ENCODE data around the gene PIGO.

The PIGO gene

DNA sequence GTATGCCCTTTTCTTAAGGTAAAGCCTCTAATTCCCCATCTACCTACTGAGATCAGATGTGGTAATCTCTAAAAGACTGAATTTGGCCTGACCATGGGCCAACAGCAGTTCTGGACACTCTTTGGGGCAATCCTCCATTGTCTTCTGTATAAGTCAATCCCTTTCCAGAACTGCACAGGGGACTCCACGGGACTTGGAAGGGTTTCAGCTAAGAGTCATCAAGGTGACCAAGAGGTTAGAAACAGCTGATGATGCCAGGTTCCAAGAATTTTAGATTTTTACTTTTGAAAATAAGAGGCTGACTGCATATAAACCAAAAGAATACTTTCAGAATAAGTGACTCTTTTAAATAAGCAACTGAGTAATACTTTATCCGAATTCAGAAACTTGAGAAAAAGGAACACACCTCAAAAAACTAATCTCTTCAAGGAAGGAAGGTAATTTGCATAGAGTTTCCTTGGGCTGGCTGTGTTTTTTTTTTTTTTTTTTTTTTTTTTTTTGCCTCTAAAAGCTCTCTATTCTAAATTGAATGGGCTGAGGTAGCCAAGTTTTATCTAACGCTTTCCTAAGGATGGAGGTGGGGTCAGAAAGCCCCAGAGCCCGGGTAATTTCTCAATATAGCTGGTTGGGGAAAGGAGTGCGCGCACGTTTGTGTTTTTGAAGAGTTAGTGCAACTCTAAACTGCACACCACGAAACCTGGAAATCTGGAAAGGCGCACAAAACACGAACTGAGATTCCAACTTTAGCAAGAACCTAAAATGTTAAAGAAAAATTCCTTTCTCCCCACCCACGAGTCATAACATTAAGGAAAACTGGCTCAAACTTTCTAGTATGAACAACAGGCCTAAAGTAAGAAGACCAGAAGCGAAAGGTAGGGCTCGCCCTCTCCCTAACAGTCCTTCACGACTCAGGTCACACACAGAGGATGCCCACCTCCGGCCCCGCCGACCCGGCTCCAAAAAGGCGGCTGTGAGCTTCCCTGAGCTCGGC is 25.3 kb downstream of the PIGO start:
- DNase-seq: no peak

GRCh38 chr9:35069020-35069419 is 27.4 kb downstream of the PIGO start:
- no peak for DNase-seq

DNA sequence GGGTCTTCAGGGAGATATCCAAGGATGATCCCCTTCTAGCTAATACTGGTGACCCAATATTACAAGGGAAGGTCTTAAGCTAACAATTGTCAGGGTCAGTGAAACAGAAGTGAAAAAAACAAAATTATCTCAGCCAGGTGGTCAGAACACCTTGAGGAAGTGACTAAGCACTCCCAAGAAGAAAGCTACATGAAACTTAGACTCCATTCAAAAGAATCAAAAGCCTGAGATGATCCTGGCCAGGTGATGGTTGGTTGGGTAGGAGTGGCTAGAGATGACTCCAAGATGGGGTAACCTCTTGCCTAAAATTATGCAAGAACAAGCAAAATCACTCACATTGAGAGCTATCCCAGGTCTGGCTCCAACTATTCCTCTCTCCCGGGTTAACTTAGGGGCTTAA is 29.3 kb downstream of the PIGO start:
- no peak for DNase-seq

DNA sequence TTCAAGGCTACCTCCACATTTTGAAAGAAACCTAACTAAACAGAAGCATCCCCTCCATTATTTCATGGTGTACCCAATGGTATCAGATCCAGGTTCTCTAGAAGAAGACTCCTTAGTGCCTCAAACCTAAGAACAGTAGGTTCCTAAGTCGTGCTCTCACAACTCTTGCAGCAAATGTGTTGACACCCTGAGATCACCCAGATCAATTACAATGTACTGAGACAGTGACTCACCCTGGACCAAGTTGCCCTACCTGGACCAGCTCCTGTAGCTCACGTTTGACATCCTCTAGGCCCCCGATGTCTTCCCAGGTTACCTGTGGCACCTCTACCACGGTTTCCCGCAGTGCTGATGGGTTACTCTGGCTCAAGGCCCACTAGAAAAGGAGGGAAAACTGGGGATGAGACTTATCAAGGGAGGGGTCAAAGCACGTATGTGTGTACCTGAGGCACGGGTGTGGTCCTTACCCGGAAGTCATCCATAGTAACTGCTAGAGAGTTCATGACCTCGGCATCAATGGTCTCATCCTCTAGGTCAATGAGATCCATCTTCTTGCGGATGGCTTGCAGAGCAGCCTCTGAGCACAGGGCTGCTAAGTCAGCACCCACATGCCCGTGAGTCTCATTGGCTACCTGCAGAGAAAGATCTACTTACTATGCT is 35.7 kb downstream of the PIGO start:
- no peak for DNase-seq

DNA sequence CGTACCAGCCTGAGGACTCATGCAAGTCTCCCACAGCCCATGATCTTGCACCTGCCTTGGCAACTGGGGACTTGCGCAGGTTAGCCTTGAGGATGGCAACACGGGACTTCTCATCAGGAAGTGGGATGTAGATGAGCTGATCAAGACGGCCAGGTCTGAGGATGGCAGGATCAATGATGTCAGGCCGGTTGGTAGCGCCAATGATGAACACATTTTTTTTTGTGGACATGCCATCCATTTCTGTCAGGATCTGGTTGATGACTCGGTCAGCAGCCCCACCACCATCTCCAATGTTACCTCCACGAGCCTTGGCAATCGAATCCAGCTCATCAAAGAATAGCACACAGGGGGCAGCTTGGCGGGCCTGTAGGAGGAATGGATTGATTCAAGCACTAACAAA is 37.0 kb downstream of the PIGO start:
- no peak for DNase-seq

DNA sequence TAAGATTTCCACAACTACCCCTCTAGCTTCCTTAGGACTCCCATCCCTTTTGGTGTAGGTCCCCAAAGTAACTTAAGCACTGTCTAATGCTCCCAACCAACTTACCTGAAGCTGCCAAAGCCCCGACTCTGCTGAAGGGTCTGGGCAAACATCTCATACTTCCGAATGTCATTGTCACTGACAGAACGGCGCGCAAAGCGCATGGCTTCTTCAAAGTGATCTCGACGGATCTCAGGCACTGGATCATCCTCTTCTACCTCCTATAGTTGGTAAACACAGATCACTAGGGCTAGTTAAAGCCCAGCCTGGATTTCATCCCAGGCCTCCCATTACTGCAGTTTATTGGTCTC is 39.1 kb downstream of the PIGO start:
- no peak for DNase-seq

DNA sequence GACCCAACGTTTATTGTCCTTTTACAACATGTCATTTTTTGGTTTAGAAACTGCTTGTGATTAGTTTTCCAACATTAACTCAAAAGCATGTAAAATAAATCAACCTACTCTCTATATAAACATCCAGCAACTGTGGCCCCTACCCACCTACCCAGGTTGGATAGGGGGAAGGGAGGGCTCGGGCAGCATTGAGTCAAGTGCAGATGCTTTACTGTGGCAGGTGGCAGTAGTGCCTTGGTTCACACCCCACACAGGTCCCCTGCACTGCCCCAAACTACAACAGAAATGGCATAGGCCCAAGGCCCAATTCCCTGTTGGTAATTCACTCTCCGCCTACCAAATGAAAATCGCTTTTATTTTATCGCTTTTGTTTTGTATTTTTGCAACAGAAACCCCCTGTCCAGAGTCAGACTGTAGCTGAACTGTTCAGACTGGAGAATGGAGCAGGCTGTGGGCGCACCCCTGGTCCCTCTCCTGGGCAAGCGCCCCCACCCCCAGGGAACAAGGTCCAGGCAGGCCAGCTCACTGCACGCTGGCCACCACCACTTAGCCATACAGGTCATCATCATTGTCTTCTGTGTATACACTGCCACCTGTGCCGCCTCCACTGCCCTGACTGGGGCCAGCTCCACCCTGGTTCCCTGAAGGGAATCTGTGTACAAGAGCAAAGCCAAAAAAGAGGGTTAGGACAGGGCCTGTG is 39.7 kb downstream of the PIGO start:
- no peak for DNase-seq

DNA sequence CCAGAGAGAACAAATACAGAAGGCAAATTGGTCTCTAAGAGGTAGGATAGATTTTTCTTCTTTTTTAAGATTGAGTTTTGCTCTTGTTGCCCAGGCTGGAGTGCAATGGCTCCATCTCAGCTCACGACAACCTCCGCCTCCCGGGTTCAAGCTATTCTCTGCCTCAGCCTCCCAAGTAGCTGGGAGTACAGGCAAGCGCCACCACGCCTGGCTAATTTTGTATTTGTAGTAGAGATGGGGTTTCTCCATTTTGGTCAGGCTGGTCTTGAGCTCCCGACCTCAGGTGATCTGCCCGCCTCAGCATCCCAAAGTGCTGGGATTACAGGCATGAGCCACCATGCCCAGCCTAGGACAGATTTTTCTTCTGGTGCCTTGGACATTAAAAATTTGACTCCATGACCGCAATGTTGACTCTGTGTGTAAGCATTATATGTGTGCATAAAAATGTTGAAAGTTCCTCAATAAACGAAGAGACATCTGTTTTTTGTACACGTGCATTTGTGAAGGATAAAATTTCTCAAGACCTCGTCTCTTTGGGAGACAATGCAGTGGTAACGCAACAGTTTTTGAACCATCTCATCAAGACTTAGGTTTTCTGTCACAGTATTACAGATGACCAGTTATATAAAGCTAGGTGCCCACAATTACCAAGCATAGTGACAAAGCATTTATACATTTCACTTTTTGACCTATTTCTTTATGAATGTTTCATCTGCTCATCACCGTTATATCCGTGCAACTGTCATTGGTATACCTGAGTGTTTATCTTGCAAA is 41.3 kb downstream of the PIGO start:
- no peak for DNase-seq

- DNase-seq: no peak
Observed at GRCh38 chr9:35054185-35054835, 42.1 kb downstream of the PIGO start.

- peak; percentile 19 for DNase-seq
Observed at GRCh38 chr9:35051069-35051967, 45.1 kb downstream of the PIGO start.

GRCh38 chr9:35048511-35048910 is 47.9 kb downstream of the PIGO start:
- DNase-seq: no peak

DNA sequence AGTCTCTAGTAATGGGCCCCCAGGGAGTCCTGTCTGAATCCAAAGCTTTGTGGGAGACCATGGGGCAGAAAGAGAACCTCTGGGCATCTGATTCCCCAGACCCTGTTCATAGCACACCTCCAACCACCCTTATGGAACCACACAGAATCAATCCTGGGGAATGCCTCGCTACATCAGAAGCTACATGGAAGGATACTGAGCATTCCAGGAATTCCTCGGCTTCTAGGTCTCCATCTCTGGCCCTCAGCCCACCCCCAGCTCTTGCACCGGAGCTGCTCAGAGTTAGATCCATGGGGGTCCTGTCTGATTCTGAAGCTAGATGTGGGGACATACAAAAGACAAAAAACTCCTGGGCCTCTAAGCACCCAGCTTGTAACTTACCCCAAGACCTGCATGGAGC is 52.3 kb downstream of the PIGO start:
- no peak for DNase-seq

DNA sequence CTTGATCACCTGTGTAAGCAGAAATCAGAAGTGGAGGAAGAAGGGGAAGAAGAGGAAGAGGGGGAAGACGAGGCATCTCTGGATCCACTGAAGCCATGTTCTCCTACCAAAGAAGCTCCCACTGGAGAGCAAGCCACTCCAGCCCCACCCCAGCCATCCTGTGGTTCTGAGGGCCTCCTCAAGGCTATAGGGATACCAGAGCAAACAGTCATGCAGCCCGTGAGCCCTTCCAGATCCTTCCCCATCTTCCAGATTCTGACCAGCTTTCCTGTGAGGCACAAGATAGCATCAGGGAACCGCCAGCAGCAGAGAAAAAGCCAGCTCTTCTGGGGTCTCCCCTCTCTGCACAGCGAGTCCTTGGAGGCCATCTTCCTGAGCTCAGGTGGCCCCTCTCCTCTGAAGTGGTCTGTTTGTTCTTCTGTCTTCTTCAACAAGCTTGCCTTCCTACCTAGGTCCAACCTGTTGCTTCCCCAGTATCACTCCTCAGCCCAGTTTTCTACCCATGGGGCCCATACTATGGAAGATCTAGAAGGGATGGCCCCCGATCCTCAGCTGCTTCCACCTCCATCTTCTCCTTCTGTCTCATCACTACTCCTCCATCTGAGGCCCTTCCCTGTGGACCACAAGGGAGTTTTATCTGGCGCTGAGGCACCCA is 53.4 kb downstream of the PIGO start:
- no peak for DNase-seq

GRCh38 chr9:35042081-35042604 is 54.2 kb downstream of the PIGO start:
- DNase-seq: no peak

All from NCI-H1105 (cell line).